Fibroblast of villous mesenchyme (primary cell): ENCODE data around the gene FIGLA. TPM values are rescaled to one million over a fixed set of nuclear protein-coding genes. Genes with fewer than 3 reads are reported as not detected.

Experiments used
- DNase-seq: peaks from one replicate; pipeline ENCODE4 v3.0.0-alpha.2; 2010; ENCODE audit warnings: low read depth
- H3K4me3 ChIP-seq: 2 replicates; pipeline ENCODE4 v1.5.1; 2011; ENCODE audit warnings: low read depth, mild to moderate bottlenecking, low read length
- CTCF ChIP-seq: IDR thresholded peaks from 2 replicates; pipeline ENCODE4 v1.5.1; 2012; ENCODE audit warnings: low read depth, mild to moderate bottlenecking, low read length; ENCODE audit not compliant: insufficient read depth
- small RNA-seq: library from RNA; depleted of rRNA; stranded (forward); fragments of <200 nt; gene quantifications from one replicate; pipeline ENCODE3, GENCODE V24; 2012
- total RNA-seq: library from RNA; depleted of rRNA; stranded (reverse); fragments of >200 nt; gene quantifications from 2 replicates; pipeline ENCODE4 v1.2.3, GENCODE V29; 2012

Gene FIGLA
- total RNA-seq, 1 donor: not detected

GRCh38 chr2:70729647-70730046, 60.8 kb downstream of the FIGLA start:
- no peak for TF ChIP-seq CTCF
- no peak overlapping the region for H3K4me3 ChIP-seq
- DNase-seq: no peak

- H3K4me3 ChIP-seq: no peak overlapping the region
- TF ChIP-seq CTCF: no peak
- DNase-seq: no peak
These were observed 62.3 kb downstream of the FIGLA start for GRCh38 chr2:70728128-70728527.

Small RNA genes within 50 kb of the gene (small RNA-seq; reads per million reads assigned to genes)
- not detected for gene HMGN2P21

Other genes with a start within 250 kb of the FIGLA start
- gene TGFA, start 236.8 kb downstream of the FIGLA start, total RNA-seq: not detected in 2 replicates
- gene ADD2, start 22.4 kb downstream of the FIGLA start, total RNA-seq: not detected in 2 replicates
- gene CLEC4F, start 30.0 kb upstream of the FIGLA start, total RNA-seq: not detected in 2 replicates
- not detected in 2 replicates for gene CD207, start 45.2 kb upstream of the FIGLA start, total RNA-seq
- gene VAX2, start 109.9 kb upstream of the FIGLA start, total RNA-seq: 0.43 and 2.9 TPM in 2 replicates
- 0.97 TPM in 1 of 2 replicates, not detected in the other for gene ATP6V1B1, start 145.3 kb upstream of the FIGLA start, total RNA-seq
- 0.43 and 1.3 TPM in 2 replicates for gene ANKRD53, start 188.0 kb upstream of the FIGLA start, total RNA-seq
- 22.9 and 35.4 TPM in 2 replicates for gene TEX261, start 204.2 kb upstream of the FIGLA start, total RNA-seq